ENCODE measurements around the gene FCGR3A.

The FCGR3A gene

DNA sequence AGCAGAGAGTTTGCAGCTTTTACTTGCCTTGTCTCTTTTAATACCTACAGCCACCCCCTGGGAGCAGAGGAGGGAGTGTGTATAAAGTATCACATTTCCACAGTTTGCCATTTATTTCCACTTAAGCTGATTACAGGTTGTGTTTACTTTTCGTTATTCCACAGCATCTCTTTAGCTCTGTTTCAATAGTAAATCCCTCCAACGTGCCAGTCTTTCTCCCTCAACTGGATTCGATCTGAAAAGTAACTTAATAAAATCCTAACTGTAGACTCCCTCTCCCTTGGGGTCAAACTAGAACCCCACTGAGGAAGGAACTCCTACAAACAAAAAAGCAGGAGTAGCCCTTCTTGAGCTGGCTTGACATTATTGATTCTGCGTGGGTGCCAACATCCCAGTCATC, 47.4 kb downstream of the FCGR3A start:
- DNase-seq (ENCODE audit: low spot score) = no peak
- TF ChIP-seq, protein P1, sequence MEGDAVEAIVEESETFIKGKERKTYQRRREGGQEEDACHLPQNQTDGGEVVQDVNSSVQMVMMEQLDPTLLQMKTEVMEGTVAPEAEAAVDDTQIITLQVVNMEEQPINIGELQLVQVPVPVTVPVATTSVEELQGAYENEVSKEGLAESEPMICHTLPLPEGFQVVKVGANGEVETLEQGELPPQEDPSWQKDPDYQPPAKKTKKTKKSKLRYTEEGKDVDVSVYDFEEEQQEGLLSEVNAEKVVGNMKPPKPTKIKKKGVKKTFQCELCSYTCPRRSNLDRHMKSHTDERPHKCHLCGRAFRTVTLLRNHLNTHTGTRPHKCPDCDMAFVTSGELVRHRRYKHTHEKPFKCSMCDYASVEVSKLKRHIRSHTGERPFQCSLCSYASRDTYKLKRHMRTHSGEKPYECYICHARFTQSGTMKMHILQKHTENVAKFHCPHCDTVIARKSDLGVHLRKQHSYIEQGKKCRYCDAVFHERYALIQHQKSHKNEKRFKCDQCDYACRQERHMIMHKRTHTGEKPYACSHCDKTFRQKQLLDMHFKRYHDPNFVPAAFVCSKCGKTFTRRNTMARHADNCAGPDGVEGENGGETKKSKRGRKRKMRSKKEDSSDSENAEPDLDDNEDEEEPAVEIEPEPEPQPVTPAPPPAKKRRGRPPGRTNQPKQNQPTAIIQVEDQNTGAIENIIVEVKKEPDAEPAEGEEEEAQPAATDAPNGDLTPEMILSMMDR (IDR thresholded peaks at IDR 0.05; ENCODE audit: extremely low read depth, missing control alignments) = no peak

DNA sequence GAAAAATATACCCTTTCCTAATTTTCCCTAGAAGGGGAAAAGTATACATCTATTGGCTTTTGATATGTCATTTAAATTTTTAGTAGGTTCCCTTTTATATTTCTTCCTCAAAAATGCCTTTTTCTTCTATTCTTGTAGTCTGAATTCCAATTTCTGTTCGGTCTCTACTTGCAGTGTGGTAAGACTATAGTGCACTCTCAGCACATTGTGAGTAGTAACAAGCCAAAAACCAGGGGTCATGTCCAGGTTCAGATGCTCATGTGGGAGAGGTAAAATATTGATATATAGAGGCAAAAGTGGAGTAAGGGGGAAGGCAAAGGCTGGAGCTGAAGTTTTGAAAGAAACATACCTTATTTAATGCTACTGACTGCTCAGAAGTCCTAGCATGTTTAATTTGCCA, 48.4 kb downstream of the FCGR3A start:
- no peak for DNase-seq (ENCODE audit: low spot score)
- TF ChIP-seq, protein P1 (IDR thresholded peaks at IDR 0.05; ENCODE audit: extremely low read depth, missing control alignments) = no peak

DNA sequence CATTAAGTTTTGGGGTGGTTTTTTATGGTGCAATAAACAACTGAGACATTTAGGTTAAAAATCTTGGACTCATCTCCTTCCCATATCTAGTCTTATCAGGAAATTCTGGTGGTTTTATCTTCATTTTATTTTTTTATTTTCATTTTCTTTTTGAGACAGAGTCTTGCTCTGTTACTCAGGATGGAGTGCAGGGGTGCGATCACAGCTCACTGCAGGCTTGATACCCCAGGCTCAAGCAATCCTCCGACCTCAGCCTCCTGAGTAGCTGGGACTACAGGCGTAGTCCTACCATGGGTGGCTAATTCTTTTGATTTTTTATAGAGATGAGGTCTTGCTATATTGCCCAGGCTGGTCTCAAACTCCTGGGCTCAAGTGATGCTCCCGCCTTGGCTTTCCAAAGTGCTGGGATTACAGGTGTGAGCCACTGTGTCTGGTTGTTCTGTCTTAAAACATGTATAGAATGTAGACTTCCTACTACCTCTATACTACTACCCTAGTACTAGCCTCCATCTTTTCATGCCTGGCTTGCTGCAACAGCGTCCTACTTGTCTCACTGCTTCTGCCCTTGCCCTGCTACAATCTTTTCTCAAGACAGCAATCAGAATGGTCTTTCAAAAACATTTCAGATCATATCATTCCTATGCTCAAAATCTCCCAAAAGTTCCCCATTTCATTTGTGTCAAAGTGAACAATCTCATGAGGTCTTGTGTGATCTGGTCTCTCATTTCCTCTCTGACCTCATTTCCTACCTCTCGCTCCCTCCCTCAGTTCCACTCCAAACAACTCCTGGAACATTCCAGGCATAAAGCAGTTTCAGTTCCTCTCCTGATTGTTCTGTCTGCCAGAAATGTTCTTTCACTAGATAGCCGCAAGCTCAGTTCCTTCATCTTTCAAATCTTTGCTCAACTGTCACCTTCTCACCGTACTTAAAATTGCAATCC, 50.2 kb downstream of the FCGR3A start:
- DNase-seq (ENCODE audit: low spot score) = no peak
- TF ChIP-seq, protein P1 (IDR thresholded peaks at IDR 0.05; ENCODE audit: extremely low read depth, missing control alignments) = no peak

DNA sequence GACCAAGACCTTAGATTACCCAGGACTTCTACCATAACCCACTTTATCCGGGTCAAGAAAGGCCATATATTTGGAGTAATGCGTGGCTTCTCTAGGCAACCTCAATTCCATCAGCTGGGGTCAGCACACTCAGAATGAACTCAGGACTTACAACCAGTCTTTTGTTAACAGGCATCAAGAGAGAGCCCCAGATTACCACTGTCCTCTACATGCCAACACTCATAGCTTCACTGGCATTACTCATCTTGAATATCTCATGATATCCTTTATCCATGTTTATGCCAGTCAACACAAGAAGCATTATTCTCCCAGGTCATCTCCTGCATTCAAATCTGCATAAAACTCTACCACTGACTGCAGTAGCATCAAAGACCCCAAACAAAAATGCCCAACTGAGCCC, 51.0 kb downstream of the FCGR3A start:
- TF ChIP-seq, protein P1 (IDR thresholded peaks at IDR 0.05; ENCODE audit: extremely low read depth, missing control alignments) = no peak
- no peak for DNase-seq (ENCODE audit: low spot score)

DNA sequence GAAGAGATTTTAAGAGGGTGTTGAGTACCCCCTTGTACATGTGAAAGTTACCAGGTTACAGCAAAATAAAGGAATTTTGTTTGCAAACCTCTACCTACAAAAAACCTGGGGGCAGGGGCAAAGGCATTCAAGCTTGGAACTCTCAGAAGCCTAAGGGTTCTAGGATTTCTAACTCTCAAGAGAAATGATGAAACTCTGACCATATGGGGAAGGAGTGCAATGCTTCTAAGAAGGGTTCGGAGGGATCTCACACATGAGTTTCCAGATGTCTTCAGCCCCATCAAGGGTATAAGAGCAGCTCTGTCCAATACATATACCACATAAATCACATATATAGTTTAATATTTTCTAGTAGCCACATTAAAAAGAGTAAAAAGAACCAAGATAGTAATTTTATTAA, 51.7 kb downstream of the FCGR3A start:
- DNase-seq (ENCODE audit: low spot score) = no peak
- TF ChIP-seq, protein P1 (IDR thresholded peaks at IDR 0.05; ENCODE audit: extremely low read depth, missing control alignments) = no peak

DNA sequence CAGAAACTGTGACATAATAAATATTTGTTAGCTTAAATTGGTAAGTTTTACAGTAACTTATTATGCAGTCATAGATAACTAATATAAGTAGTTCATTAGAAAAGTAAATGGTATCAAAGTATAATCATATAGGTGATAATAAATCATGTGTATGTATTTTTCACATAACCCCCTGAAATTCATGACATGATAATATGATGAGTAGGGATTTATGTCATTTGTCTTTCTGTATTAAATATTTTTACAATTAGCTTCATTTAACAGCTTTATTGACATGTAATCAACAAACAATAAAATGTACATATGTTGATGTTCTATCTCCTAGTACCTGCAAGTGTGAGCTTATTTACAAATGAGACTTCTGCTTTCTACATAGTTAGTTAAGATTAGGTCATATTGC, 54.1 kb downstream of the FCGR3A start:
- TF ChIP-seq, protein P1 (IDR thresholded peaks at IDR 0.05; ENCODE audit: extremely low read depth, missing control alignments) = no peak
- no peak for DNase-seq (ENCODE audit: low spot score)

DNA sequence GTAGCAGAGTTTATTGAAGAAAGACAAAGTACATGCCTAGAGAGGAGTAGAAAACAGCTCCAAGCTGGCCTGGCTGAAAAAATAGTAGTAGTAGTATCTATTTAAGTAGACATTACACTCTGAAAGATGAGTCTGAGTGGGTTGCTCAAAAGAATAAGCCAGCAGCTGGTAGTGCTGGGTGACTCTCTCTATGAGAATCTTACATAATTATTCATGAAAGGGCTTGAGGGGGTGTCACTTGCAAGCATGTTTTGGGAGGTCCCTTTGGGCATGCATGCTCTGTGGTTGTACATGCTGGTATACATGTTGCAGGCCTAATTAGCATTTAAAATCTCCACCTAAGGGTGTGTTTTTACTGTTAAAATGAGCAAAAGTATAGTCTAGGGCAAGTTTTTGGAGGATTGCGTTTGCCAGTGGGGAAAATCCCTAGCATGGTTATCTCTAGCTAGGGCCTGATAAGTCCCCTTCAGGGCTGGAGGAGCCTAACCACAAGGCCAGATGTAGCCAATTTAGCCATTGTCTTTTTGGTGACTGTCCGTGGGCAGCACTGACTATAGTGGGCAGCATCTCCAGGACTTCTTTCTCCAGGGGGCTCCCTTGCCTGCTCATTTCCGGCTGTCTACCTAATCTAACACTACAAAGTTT, 55.4 kb downstream of the FCGR3A start:
- no peak for DNase-seq (ENCODE audit: low spot score)
- TF ChIP-seq, protein P1 (IDR thresholded peaks at IDR 0.05; ENCODE audit: extremely low read depth, missing control alignments) = no peak

All from GM20000 (cell line).